Limb (tissue), 2 donors: Measurements from ENCODE around the gene HEATR5A.
"Not testable (repeated sequence)": the region's sequence is repeated elsewhere in the genome, so short reads cannot be mapped to it uniquely, and the experiment has no call there.

Experiments
- DNase-seq, 2 donors: peaks; one replicate each; pipeline ENCODE4 v3.0.0-alpha.2; 2016; ENCODE audit errors: extremely low spot score in 2 of 2

HEATR5A gene

DNA sequence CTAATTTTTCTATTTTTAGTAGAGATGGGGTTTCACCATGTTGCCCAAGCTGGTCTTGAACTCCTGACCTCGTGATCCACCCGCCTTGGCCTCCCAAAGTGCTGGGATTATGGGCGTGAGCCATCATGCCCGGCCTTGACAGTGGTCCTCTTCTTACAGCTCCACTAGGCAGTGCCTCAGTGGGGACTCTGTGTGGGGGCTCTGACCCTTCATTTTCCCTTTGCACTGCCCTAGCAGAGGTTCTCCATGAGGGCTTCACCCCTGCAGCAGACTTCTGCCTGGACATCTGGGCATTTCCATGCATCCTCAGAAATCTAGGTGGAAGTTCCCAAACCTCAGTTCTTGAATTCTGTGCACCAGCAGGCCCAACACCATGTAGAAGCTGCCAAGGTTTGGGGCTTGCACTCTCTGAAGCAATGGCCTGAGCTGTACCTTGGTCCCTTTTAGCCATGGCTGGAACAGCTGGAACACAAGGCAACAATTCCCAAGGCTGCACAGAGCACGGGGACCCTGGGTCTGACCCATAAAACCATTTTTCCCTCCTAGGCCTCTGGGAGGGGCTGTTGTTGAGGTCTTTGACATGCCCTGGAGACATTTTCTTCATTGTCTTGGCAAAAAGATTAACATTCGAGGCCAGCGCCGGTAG, 90.4 kb downstream of the HEATR5A start:
- DNase-seq: not testable (repeated sequence)

DNA sequence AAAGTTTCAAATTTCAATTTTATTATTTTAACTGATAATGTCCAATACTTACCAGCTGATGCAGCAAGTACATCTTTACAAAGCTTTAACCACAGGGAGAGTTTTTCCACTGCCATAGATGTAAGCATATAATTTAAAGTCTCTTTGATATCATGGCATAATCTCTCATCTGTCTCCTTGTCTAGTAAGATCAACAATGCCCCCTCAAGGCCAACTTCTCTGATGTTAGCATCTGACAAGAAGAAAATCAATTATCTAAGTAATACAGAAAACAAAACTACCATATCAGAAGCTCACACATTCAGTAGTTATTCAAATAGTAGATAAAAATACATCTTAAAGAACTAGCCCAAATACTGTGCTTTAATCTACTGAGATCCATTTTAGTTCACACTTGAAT, 94.2 kb downstream of the HEATR5A start:
- no peak for DNase-seq

DNA sequence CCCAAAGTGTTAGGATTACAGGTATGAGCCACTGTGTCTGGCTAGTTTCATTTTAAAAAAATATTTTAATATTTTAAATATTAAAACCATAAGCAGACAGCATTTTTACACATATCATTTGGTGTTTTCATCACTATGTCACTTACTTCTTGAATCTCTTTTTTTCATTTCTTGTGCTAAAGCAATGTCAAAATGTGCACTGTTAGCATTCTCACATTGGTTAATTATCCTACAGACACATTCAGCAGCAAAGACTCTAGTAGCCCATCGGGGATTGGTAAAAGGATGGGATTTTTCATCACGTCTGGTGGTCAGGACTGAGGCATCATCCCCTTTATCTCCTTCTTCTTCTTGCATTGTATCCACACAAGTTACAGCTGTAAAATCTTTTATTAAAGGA, 96.9 kb downstream of the HEATR5A start:
- no peak for DNase-seq

DNA sequence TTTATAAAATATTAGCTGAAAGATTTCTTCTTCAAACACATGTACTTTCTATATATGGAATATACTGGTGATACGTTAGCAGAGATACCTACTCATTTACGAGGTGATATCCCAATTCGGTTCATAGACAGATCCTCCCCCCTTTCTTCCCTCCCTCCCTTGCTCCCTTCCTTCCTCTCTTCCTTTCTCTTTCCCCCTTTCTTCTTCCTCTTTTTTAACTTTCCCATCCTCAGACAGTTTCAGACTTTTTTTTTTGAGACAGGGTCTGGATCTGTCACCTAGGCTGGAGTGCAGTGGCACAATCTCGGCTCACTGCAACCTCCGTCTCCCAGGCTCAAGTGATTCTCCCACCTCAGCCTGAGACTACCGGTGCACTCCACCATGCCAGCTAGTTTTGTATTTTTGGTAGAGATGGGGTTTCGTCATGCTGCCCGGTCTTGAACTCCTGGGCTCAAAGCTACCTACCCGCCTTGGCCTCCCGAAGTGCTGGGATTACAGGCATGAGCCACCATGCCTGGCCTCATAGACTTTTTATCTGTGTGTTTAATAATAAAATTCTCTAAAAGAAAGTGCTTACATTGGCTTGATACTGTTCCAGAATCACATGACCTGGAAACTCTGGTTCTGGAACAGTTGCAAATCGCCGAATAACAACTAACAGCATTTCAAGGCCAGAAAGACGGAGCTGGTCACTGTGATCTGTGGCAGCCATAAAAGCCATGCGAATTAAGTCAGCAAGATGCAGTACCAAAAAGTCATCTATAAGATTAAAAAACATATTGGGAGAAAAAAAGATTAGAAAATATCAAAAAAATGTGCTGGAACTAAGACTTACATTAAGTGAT, 99.2 kb downstream of the HEATR5A start:
- DNase-seq: no peak

DNA sequence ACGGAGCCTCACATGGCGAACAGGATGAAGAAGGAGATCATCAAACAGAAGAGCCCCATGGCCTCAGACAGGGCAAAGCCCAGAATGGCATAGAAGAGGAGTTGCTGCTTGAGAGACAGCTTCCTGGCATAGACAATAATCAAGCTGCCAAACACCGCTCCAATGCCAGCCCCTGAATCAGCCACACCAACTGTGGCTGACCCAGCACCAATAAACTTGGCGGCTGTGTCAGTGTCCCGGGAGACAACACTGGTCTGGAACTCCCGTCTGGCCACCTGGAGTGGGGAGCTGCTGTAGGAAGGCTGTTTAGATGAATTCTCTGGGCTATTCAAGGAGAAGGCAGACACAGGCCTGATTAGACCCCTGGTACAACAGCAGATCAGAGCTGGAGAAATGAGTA, 100.1 kb downstream of the HEATR5A start:
- no peak for DNase-seq

DNA sequence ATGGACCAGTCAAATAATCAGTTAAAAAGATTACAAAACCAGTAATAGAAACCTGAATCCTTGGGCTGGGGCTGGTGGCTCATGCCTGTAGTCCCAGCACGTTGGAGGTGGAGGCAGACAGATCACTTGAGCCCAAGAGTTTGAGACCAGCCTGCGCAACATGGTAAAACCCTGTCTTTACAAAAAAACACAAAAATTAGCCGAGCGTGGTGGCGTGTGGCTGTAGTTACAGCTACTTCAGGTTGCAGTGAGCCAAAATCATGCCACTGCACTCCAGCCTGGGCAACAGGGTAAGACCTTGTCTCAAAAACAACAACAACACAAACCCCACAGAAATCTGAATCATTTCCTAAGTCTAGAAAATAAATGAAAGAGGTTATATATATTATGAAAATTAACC, 100.6 kb downstream of the HEATR5A start:
- DNase-seq: no peak

DNA sequence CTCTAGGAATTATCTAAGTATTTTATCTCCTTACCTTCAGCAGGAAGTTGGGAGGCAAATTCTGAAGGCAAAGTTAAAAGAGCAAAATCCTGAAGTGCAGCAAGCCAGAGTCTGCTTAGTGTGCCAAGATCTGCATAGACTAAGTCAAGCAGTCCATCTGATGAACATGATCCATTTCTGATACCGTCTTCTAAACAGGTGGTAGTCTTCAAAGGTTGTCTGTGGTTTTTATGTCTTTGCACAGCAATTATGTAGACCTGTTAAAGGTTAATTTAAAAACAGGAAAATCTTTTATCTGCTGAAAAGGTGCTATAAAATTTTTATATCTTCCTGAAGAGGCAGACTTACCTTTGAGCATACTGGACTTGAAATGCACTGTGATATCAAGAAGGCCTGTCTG, 107.4 kb downstream of the HEATR5A start:
- no peak for DNase-seq

DNA sequence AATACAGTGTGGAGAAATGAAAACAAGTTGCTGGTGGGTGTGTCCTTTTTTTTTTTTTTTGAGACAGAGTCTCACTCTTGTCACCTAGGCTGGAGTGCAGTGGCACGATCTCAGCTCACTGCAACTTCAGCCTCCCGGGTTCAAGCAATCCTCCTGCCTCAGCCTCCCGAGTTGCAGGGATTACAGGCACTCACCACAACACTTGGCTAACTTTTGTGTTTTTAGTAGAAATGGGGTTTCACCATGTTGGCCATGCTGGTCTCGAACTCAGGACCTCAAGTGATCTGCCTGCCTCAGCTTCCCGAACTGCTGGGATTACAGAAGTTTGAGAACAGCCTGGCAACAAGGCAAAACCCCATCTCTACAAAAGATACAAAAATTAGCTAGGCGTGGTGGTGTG, 108.0 kb downstream of the HEATR5A start:
- DNase-seq: not testable (repeated sequence)

DNA sequence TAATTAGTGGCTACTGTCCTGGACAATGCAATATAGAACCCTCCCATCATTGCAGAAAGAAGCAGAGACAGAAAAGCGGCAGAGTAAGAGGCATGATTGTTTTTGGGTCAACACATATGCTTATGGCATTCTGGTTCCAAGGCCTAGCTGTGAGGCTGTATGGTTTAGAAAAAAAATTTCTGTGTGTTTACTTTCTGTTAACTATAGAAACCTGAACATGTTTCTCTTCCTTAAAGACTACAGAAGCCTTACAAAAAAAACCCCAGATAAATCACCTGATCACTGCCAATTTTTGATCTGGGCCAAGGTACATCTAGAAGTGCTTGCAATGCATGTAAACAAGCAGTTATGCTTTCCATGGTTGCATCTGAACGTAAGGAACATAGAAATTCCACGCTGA, 112.7 kb downstream of the HEATR5A start:
- DNase-seq: no peak

DNA sequence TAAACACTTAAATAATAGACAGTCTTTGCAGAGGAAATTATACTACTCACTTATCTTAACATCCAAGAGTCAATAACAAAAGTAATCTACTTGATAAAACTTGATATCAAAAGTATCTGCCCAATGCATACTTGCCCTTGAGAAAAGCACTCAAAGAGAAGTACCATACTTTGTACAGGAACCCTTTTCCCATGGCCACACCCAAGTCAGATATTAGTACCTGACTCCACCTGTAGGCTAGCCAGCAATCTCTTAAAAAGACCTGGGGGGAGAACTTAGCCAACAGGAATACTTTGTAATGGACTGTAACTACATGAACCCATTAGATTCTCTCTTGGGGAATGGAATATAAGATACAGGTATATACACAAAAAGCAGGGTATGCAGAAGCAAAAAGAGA, 113.2 kb downstream of the HEATR5A start:
- DNase-seq: no peak

DNA sequence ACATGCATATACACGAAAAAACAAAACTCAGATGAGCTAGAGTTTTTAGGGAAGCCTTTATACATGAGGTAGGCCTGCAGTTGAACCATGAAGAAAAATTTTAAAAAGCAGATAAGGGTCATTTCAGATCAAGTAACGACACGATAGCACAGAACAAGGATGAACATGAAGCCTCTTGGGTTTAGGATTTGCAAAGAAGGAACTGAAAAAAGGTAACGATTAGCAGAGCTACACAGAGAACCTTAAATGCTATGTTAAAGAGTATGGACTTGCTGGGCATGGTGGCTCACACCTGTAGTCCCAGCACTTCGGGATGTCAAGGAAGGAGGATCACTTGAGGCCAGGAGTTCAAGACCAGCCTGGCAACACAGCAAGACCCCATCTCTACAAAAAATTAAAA, 116.7 kb downstream of the HEATR5A start:
- no peak for DNase-seq

DNA sequence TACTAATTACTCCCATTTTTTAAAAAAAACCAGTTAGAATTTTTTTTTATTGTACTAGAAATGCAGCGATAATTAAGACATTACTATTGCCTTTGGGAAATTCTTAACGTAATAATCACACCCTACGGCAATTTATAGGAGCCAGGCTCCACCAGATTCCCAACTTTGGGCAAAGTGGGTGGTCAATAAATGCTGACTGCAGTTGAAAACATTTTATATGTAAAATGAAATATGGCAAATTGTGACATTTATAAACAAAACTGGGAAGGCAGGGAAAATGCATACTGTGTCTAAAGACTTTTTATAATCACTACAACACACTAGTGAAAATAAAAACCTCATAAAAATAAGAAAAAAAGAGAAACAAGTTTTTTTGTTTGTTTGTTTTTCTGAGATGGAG, 119.5 kb downstream of the HEATR5A start:
- DNase-seq: no peak

DNA sequence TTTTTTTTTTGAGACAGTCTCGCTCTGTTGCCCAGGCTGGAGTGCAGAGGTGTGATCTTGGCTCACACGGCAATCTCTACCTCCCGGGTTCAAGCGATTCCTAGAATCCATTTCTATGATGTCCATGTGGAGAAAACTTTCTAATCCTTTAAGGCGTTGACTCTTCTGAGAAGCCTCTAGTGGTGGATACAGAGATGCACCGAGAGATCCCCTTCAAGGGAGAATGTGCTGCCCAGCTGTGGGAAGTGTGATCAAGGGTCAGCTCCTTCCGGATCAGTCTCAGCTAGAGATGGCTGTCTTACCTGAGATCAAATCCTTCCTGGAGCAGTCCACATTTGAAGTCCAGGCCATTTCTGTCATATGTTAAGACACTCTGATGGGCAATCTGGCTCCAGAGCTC, 120.1 kb downstream of the HEATR5A start:
- DNase-seq: no peak

DNA sequence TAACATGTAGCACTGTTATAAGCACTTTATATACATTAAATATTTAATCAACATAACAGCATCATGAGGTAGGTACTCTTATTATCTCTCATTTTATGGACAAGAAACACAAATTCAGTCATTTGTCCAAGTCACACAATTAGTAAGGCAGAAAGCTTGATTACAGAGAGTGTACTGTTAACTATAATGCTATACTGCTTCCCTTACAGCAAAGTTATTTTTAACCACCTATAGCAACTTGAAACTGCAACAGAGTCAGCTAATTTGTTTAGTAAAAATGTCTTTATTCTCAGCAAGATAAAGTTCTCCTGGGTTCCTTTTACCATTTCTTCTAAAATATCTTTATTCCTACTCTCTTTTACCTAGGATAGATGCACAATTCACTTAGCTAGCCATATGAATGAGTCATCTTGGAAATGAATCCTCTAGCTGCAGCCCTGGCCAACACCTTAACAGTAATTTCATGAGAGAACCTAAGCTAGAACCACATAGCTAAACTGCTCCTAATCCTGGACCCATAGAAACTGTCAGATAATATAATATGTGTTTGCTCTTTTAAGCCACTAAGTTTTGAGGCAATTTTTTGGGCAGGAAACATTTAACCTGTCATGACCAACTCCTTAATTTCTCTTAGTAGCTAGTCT, 122.5 kb downstream of the HEATR5A start:
- no peak for DNase-seq

DNA sequence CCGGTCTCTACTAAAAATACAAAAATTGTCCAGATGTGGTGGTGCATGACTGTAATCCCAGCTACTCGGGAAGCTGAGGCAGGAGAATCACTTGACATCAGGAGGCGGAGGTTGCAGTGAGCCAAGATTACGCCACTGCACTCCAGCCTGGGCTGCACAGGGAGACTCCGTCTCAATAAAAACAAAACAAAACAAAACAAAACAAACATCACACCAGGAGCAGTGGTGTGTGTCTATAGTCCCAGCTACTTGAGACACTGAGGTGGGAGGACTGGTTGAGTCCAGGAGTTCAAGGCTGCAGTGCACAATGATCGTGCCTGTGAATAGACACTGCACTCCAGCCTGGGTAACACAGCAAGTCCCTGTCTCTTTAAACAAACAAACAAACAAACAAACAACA, 123.2 kb downstream of the HEATR5A start:
- DNase-seq: no peak

DNA sequence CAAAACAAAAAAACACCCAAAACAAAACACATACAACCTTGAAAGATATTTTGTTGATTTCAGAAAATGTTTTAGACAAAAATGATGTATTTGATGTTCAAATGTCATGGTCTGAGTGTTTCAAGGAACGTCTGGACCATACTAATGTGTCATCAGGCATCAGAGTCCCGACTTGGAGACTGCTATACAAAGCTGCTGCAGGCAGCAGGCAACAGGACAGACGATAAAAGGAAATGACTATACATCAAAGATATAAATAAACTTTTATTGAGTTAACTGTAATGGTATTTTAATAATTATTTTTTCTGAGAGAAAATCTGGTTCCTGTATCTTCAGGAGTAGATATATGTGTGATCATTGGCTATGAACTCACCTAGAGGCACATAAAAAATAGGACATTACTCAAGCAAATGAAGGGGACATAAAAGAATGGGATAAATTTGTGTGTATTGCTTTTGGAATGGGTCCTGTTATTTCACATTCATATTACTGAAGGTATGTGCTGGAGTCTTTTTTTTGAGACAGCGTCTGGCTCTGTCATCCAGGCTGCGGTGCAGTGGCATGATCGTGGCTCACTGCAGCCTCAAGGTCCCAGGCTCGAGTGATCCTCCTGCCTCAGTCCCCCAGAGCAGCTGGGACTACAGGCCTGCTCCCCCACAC, 125.5 kb downstream of the HEATR5A start:
- no peak for DNase-seq

DNA sequence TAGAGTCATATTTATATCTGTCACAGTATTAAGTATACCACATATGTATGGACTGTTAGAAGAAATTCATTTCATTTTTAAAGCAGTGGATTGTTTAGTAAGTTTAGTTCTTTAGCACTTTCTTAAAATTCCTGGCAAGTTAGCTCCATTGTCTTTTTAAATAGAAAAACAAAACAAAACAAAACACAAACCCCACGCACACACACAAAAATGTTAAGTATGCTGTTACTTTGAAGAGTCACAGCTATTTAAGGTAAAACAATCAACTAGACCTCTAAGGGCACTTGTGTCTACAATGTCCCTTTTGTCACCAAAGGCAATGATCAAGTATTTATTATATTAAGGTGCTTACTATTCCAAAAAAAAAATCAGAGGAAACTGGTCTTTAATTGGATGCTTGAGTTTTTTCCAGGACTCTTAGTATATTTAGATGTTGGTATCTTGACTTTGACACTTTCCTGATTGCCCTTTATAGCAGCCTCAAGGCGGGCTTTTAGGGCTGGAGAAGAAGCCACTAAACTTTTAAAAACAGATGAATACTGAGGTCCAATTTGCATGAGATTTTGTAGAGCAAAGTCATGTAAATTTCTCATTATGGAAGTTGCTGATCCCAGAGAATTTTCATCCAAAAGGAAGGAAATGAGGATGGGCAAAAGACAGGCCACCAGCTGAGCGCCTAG, 127.3 kb downstream of the HEATR5A start:
- no peak for DNase-seq

DNA sequence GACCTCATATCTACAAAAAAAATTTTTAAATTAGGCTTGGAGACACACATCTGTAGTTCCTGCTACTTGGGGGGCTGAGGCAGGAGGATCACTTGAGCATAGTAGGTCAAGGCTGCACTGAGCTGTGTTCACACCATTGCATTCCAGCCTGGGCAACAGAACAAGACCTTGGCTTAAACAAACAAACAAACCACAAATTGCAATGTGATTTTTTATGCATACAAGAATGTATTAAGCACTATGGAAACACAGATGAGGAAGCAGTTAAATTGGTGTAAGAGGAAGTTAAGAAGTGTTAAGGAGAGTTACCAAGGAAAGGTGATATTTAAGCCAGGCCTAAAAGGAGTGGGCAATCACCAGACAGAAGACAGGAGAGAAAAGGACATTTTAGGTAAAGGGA, 129.1 kb downstream of the HEATR5A start:
- no peak for DNase-seq

DNA sequence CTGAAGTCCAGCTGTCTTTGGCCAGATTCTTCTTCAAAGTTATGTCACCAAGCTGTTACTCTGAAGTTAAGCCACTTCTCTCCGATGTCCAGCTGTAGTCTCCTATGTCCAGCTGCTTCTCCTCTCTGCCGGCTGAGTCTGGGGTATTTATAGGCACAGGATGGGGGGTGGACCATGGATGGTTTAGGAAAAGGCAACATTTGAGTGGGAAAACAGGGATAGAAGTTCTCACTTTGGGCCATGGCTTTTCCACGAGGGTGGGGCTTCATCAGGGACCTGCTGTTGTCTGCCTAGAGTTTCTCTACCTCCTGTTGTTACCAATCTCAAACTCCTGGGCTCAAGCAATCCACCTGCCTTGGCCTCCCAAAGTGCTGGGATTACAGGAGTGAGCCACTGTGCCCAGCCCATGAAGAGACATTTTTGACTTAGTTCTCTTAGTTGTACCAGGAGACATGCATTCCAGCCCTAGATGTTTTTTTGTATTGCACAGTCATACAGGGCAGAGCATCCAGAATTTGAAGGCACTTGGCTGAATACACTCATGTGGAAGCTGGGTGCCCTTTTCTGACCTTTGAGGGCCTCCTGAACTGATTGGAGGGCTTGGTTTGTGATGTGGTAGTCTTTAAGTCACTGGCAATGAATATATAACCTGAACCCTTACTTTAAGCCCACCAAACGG, 132.9 kb downstream of the HEATR5A start:
- no peak for DNase-seq

DNA sequence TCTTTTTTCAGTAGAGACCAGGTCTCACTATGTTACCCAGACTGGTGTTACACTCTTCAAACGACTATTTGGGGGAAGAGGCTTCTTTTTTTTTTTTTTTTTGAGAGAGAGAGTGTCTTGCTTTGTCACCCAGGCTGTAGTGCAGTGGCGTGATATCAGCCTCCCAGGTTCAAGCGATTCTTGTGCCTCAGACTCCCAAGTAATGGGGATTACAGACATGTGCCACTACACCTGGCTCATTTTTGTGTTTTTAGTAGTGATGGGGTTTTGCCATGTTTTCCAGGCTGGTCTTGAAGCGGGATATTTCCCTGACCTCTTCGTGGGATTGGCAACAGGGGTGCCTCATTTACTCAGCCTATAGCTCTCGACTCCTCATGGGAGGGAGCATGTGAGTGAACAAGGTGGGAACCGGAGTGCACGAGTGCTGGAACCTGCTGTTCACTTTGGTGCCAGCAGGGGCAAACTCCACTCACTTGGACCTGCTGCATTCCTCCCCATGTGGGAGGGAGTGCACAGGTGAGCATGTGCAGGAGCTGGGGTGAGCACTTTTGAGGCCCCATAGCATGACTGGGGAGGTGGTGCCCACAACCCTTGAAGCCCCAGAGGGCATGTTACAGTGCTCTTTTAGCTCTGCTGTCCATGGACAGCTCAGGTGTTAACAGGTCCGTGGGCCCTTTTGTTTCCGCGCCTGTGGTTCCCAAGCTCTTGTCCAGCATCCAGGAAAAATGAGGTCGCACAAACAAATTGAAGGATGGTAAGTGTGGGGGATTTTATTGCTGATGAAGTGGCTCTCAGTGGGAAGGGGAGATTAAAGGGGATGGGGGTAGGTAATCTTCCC, 133.7 kb downstream of the HEATR5A start:
- DNase-seq: no peak
